ENCODE results near the gene HTATIP2. TPM values are rescaled to one million over a fixed set of nuclear protein-coding genes. Genes with fewer than 3 reads are reported as not detected.
"Not testable (repeated sequence)": the region's sequence is repeated elsewhere in the genome, so short reads cannot be mapped to it uniquely, and the experiment has no call there.

The HTATIP2 gene
- total and polyA plus RNA-seq, 2 experiments from 2014 or later: 31.5 to 61.3 TPM

DNA sequence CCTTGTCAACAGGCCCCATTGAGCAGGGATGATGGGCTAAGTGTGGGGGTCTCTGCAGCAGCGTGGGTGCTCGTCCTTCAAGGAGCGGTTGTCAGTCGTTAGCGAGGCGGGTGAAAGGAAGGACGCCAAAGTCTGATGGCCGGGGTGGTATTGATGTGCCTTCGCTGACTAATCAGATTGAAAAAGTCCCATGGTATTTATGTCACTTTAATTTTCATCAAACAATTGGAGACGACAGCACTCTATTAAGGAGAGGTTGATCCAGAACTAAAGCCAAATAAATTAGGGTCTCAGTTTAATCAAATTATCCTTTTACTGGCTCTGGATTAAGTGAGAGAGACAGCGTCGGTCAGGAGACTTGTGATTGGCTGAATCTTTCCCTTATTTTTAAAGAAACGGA, 9.6 kb downstream of the HTATIP2 start:
- H2AFZ ChIP-seq: no peak overlapping the region
- H3K4me1 ChIP-seq (ENCODE audit: insufficient read depth): peaks cover 6% of the 10 kb centered on the region
- no peak for DNase-seq (ENCODE audit: low spot score)
- TF ChIP-seq EZH2phosphoT487 (IDR thresholded peaks at IDR 0.05; ENCODE audit: low read depth, severe bottlenecking, unreplicated experiment): no peak
- TF ChIP-seq, protein P1, sequence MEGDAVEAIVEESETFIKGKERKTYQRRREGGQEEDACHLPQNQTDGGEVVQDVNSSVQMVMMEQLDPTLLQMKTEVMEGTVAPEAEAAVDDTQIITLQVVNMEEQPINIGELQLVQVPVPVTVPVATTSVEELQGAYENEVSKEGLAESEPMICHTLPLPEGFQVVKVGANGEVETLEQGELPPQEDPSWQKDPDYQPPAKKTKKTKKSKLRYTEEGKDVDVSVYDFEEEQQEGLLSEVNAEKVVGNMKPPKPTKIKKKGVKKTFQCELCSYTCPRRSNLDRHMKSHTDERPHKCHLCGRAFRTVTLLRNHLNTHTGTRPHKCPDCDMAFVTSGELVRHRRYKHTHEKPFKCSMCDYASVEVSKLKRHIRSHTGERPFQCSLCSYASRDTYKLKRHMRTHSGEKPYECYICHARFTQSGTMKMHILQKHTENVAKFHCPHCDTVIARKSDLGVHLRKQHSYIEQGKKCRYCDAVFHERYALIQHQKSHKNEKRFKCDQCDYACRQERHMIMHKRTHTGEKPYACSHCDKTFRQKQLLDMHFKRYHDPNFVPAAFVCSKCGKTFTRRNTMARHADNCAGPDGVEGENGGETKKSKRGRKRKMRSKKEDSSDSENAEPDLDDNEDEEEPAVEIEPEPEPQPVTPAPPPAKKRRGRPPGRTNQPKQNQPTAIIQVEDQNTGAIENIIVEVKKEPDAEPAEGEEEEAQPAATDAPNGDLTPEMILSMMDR (IDR thresholded peaks at IDR 0.05; ENCODE audit: poor library complexity): no peak
- TF ChIP-seq EZH2 (IDR thresholded peaks at IDR 0.05; ENCODE audit: borderline replicate concordance): no peak
- H3K9me3 ChIP-seq (ENCODE audit: low read depth): no peaks in the 10 kb centered on the region
- H4K20me1 ChIP-seq (ENCODE audit: insufficient read depth, poor library complexity, severe bottlenecking): no peaks in the 10 kb centered on the region
- H3K79me2 ChIP-seq: peaks cover 4% of the 10 kb centered on the region
- no peak overlapping the region for H3K4me2 ChIP-seq
- no peaks in the 10 kb centered on the region for H3K27me3 ChIP-seq
- H3K36me3 ChIP-seq (replicated peaks; ENCODE audit: insufficient read depth, low read depth): no peaks in the 10 kb centered on the region
- no peak overlapping the region for H3K27ac ChIP-seq
- H3K4me3 ChIP-seq: no peak overlapping the region
- WGBS (ENCODE audit: low lambda C conversion rate, missing lambda C conversion rate): 92% methylated on average over 13 of the region's 13 CpGs
- no peaks in the 10 kb centered on the region for H3K9me2 ChIP-seq (replicated peaks; ENCODE audit: insufficient read depth)

DNA sequence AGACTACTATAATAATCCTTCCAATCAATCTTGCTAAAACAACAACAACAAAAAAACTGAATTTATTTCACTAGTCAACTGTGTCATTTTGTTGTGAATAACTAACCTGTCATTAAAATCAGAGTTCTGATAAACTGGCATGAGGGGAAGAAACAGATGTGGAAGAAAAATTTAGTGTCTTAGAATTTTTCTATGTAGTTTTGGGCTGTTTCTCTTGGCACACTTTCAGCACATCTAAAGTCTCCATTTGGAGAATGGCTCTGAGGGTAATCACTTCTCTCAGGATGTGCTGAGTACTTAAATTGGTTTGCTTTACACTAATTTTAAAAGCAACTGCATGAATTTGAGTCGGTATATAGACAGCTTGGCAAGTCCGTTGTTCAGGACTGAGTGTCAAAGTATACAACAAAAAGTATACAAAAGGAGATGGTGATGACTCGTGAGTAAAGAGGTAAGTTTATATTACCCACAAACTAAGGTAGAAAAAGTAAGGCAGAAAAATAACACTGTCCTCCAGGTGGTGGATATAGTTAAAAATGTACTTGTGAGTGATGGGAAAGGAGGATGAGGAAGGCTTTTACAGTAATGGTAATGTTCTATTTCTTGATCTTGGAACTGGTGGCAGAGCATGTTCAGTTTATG, 10.2 kb downstream of the HTATIP2 start:
- Histone ChIP-seq H3K36me3 (replicated peaks; ENCODE audit: insufficient read depth, low read depth) (no peaks in the 10 kb centered on the region), H2AFZ (no peak overlapping the region), H3K9me3 (ENCODE audit: low read depth) (no peaks in the 10 kb centered on the region), H4K20me1 (ENCODE audit: insufficient read depth, poor library complexity, severe bottlenecking) (no peaks in the 10 kb centered on the region), H3K79me2 (peaks cover 4% of the 10 kb centered on the region), H3K27ac (no peak overlapping the region), H3K4me3 (no peak overlapping the region), H3K4me1 (ENCODE audit: insufficient read depth) (peaks cover 5% of the 10 kb centered on the region), H3K4me2 (no peak overlapping the region), H3K27me3 (no peaks in the 10 kb centered on the region), H3K9me2 (replicated peaks; ENCODE audit: insufficient read depth) (no peaks in the 10 kb centered on the region)
- 67% methylated on average over 3 of the region's 3 CpGs for WGBS (ENCODE audit: low lambda C conversion rate, missing lambda C conversion rate)
- TF ChIP-seq, protein P1 (IDR thresholded peaks at IDR 0.05; ENCODE audit: poor library complexity): no peak
- no peak for TF ChIP-seq EZH2 (IDR thresholded peaks at IDR 0.05; ENCODE audit: borderline replicate concordance)
- no peak for TF ChIP-seq EZH2phosphoT487 (IDR thresholded peaks at IDR 0.05; ENCODE audit: low read depth, severe bottlenecking, unreplicated experiment)
- no peak for DNase-seq (ENCODE audit: low spot score)

DNA sequence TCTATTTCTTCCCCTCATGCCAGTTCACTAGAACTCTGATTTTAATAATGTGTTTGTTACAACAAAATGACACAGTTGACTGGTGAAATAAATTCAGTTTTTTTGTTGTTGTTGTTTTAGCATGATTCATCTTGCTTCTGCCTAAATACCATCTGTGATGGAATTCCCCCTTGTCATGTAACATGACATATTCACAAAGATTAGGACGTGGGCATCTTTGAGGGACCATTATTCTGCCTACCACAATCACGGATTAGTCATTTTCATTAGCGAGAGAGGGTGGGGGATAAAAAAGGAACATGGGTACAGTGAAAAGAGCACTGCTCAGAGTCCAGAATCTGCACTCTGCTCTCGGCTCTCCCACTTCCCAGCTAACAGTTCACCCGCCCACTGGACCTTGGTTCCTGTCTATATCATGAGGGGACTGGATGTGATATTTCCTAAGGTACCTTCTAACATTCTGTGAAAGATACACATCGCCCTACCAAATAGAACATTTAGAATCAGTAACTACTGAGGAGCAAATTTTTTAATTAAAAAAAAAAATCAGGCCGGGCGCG, 11.3 kb downstream of the HTATIP2 start:
- Histone ChIP-seq H3K4me3 (no peak overlapping the region), H3K27ac (peak overlapping the region; percentile 12), H3K4me2 (no peak overlapping the region), H3K9me2 (replicated peaks; ENCODE audit: insufficient read depth) (no peaks in the 10 kb centered on the region), H3K27me3 (no peaks in the 10 kb centered on the region), H3K9me3 (ENCODE audit: low read depth) (no peaks in the 10 kb centered on the region), H3K79me2 (no peaks in the 10 kb centered on the region), H4K20me1 (ENCODE audit: insufficient read depth, poor library complexity, severe bottlenecking) (no peaks in the 10 kb centered on the region), H3K36me3 (replicated peaks; ENCODE audit: insufficient read depth, low read depth) (no peaks in the 10 kb centered on the region), H3K4me1 (ENCODE audit: insufficient read depth) (peaks cover 5% of the 10 kb centered on the region), H2AFZ (no peak overlapping the region)
- TF ChIP-seq EZH2phosphoT487 (IDR thresholded peaks at IDR 0.05; ENCODE audit: low read depth, severe bottlenecking, unreplicated experiment): no peak
- 91% methylated on average over 9 of the region's 9 CpGs for WGBS (ENCODE audit: low lambda C conversion rate, missing lambda C conversion rate)
- no peak for DNase-seq (ENCODE audit: low spot score)

DNA sequence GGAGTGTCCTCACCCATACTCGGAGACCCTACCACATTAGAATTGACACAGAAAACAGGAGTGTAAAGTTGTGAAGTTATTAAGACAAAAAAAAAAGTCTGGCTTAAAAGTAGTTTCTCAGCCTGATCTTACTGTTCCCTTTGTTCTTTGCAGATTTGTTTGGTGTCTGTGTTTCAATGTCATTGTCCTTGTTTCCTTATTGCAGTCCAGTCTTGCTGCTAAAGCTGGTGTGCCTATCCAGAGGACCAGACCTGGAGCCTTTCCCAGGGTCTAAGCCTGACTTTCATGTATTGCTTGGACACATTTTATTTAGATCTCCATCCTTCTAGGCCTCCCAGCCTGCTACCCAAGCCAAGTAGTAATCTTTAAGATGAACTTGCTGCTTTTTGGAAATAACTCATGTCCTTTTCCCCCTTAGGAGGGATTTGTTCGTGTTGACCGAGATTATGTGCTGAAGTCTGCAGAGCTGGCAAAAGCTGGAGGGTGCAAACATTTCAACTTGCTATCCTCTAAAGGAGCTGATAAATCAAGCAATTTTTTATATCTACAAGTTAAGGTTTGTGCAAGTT, 12.7 kb downstream of the HTATIP2 start:
- H2AFZ ChIP-seq: no peak overlapping the region
- TF ChIP-seq, protein P1 (IDR thresholded peaks at IDR 0.05; ENCODE audit: poor library complexity): no peak
- TF ChIP-seq EZH2phosphoT487 (IDR thresholded peaks at IDR 0.05; ENCODE audit: low read depth, severe bottlenecking, unreplicated experiment): no peak
- TF ChIP-seq EZH2 (IDR thresholded peaks at IDR 0.05; ENCODE audit: borderline replicate concordance): no peak
- peaks cover 5% of the 10 kb centered on the region for H3K4me1 ChIP-seq (ENCODE audit: insufficient read depth)
- H3K4me3 ChIP-seq: no peak overlapping the region
- no peaks in the 10 kb centered on the region for H3K9me3 ChIP-seq (ENCODE audit: low read depth)
- no peak for DNase-seq (ENCODE audit: low spot score)
- no peak overlapping the region for H3K27ac ChIP-seq
- H3K36me3 ChIP-seq (replicated peaks; ENCODE audit: insufficient read depth, low read depth): no peaks in the 10 kb centered on the region
- H3K79me2 ChIP-seq: no peaks in the 10 kb centered on the region
- no peaks in the 10 kb centered on the region for H4K20me1 ChIP-seq (ENCODE audit: insufficient read depth, poor library complexity, severe bottlenecking)
- H3K27me3 ChIP-seq: no peaks in the 10 kb centered on the region
- 96% methylated on average over 3 of the region's 3 CpGs for WGBS (ENCODE audit: low lambda C conversion rate, missing lambda C conversion rate)
- no peaks in the 10 kb centered on the region for H3K9me2 ChIP-seq (replicated peaks; ENCODE audit: insufficient read depth)
- H3K4me2 ChIP-seq: no peak overlapping the region

DNA sequence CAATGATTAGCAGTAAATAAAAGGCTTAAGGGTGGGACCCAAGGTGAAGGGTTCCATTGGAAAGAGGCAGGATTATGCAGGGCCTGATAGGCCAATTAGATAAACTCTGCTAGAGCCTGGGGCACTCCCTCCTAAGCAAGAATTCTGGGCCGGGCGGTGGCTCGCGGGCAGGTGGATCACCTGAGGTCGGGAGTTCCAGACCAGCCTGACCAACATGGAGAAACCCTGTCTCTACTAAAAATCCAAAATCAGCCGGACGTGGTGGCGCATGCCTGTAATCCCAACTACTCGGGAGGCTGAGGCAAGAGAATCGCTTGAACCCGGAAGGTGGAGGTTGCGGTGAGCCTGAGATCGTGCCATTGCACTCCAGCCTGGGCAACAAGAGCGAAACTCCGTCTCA, 22.5 kb downstream of the HTATIP2 start:
- H3K27ac ChIP-seq; H2AFZ ChIP-seq; H3K27me3 ChIP-seq; H3K4me1 ChIP-seq (ENCODE audit: insufficient read depth); H4K20me1 ChIP-seq (ENCODE audit: insufficient read depth, poor library complexity, severe bottlenecking); H3K9me3 ChIP-seq (ENCODE audit: low read depth); DNase-seq (ENCODE audit: low spot score); H3K36me3 ChIP-seq (replicated peaks; ENCODE audit: insufficient read depth, low read depth); H3K9me2 ChIP-seq (replicated peaks; ENCODE audit: insufficient read depth); H3K4me2 ChIP-seq; H3K4me3 ChIP-seq: not testable (repeated sequence)
- 85% methylated on average over 15 of the region's 15 CpGs for WGBS (ENCODE audit: low lambda C conversion rate, missing lambda C conversion rate)
- peaks cover 10% of the 10 kb centered on the region for H3K79me2 ChIP-seq

All from hepatocyte (in vitro differentiated cells).